Measurements from ENCODE around the gene NTNG2. TPM values are rescaled to one million over a fixed set of nuclear protein-coding genes. Genes with fewer than 3 reads are reported as not detected.

The NTNG2 gene
- total and polyA plus RNA-seq, 2 donors (not counting 1 experiment from before 2014, with no cell fraction given): 5.0 to 6.6 TPM

- H3K9ac ChIP-seq (ENCODE audit: low read length): no peak overlapping the region
- H3K4me1 Mint-ChIP-seq: no peaks in the 10 kb centered on the region
- H3K79me2 ChIP-seq (ENCODE audit: control insufficient read depth, insufficient read depth, low read length): no peaks in the 10 kb centered on the region
- H3K4me3 ChIP-seq (ENCODE audit: control extremely low read depth in 1 of 5, extremely low read depth in 1 of 5, insufficient read depth in 1 of 5, low read depth in 2 of 5, low read length in 4 of 5): no peak overlapping the region
- no peak for DNase-seq
- no peaks in the 10 kb centered on the region for H3K4me1 ChIP-seq (ENCODE audit: control insufficient read depth in 2 of 2, insufficient read depth in 2 of 2, low read length in 2 of 2)
- H4K20me1 ChIP-seq (ENCODE audit: control insufficient read depth, insufficient read depth, low read length, poor library complexity, severe bottlenecking): no peaks in the 10 kb centered on the region
- H2AFZ ChIP-seq (ENCODE audit: insufficient read depth, low read depth, low read length, poor library complexity, severe bottlenecking): no peak overlapping the region
- no peaks in the 10 kb centered on the region for H3K27me3 ChIP-seq (replicated peaks in 1 of 4; ENCODE audit: control extremely low read depth in 1 of 4, control insufficient read depth in 3 of 4, insufficient read depth in 4 of 4, low read length in 3 of 4)
- H3K27ac Mint-ChIP-seq: no peak overlapping the region
- intact Hi-C loops (cut with micrococcal nuclease): no loop called here
- no peaks in the 10 kb centered on the region for H3K36me3 ChIP-seq (replicated peaks in 1 of 2; ENCODE audit: control extremely low read depth in 1 of 2, control insufficient read depth in 1 of 2, extremely low read depth in 1 of 2, insufficient read depth in 2 of 2, low read length in 1 of 2)
- H3K9me3 ChIP-seq (ENCODE audit: control extremely low read depth in 1 of 3, control insufficient read depth in 2 of 3, insufficient read depth in 1 of 3, low read length in 2 of 3): peaks cover 0 to 14% (median 0%) of the 10 kb centered on the region in 3 donors
- no peaks in the 10 kb centered on the region for H3K9me3 Mint-ChIP-seq (ENCODE audit: insufficient read depth)
- ChIA-PET CTCF (no interaction called here), POLR2A (no interaction called here)
- TF ChIP-seq EZH2 (IDR thresholded peaks at IDR 0.05; ENCODE audit: borderline replicate concordance, insufficient read depth, low read depth, low read length, poor library complexity, severe bottlenecking) (no peak), CTCF (IDR thresholded peaks at IDR 0.05) (no peak)
- H3K27me3 Mint-ChIP-seq: peaks cover 6% of the 10 kb centered on the region
- H3K4me2 ChIP-seq (replicated peaks; ENCODE audit: low read depth, low read length, poor library complexity, severe bottlenecking): no peak overlapping the region
- 86% methylated on average over 7 of the region's 8 CpGs for WGBS (ENCODE audit: insufficient coverage)
- no peak for ATAC-seq (ENCODE audit: low read depth)
- no peak overlapping the region for H3K4me3 Mint-ChIP-seq
- H3K27ac ChIP-seq (ENCODE audit: low read length in 2 of 2): no peak overlapping the region
Observed at GRCh38 chr9:132194508-132194907, 32.6 kb downstream of the NTNG2 start.

- intact Hi-C loops (cut with micrococcal nuclease): no loop called here
- 98% methylated on average over 4 of the region's 6 CpGs for WGBS (ENCODE audit: insufficient coverage)
- H3K4me2 ChIP-seq (replicated peaks; ENCODE audit: low read depth, low read length, poor library complexity, severe bottlenecking): no peak overlapping the region
- no peak overlapping the region for H3K9ac ChIP-seq (ENCODE audit: low read length)
- H3K4me3 ChIP-seq (ENCODE audit: control extremely low read depth in 1 of 5, extremely low read depth in 1 of 5, insufficient read depth in 1 of 5, low read depth in 2 of 5, low read length in 4 of 5): no peak overlapping the region
- H4K20me1 ChIP-seq (ENCODE audit: control insufficient read depth, insufficient read depth, low read length, poor library complexity, severe bottlenecking): no peaks in the 10 kb centered on the region
- Mint-ChIP-seq H3K4me1 (no peaks in the 10 kb centered on the region), H3K27me3 (peaks cover 19% of the 10 kb centered on the region), H3K9me3 (ENCODE audit: insufficient read depth) (no peaks in the 10 kb centered on the region), H3K4me3 (no peak overlapping the region), H3K27ac (no peak overlapping the region)
- ATAC-seq (ENCODE audit: low read depth) (no peak), DNase-seq (no peak)
- no peaks in the 10 kb centered on the region for H3K4me1 ChIP-seq (ENCODE audit: control insufficient read depth in 2 of 2, insufficient read depth in 2 of 2, low read length in 2 of 2)
- ChIA-PET CTCF (no interaction called here), POLR2A (no interaction called here)
- TF ChIP-seq EZH2 (IDR thresholded peaks at IDR 0.05; ENCODE audit: borderline replicate concordance, insufficient read depth, low read depth, low read length, poor library complexity, severe bottlenecking): no peak
- no peak for TF ChIP-seq CTCF (IDR thresholded peaks at IDR 0.05)
- no peak overlapping the region for H2AFZ ChIP-seq (ENCODE audit: insufficient read depth, low read depth, low read length, poor library complexity, severe bottlenecking)
- peaks cover 0 to 18% (median 0%) of the 10 kb centered on the region in 3 donors for H3K9me3 ChIP-seq (ENCODE audit: control extremely low read depth in 1 of 3, control insufficient read depth in 2 of 3, insufficient read depth in 1 of 3, low read length in 2 of 3)
- peaks cover 0 to 14% (median 0%) of the 10 kb centered on the region in 4 experiments for H3K27me3 ChIP-seq (replicated peaks in 1 of 4; ENCODE audit: control extremely low read depth in 1 of 4, control insufficient read depth in 3 of 4, insufficient read depth in 4 of 4, low read length in 3 of 4)
- H3K36me3 ChIP-seq (replicated peaks in 1 of 2; ENCODE audit: control extremely low read depth in 1 of 2, control insufficient read depth in 1 of 2, extremely low read depth in 1 of 2, insufficient read depth in 2 of 2, low read length in 1 of 2): no peaks in the 10 kb centered on the region
- no peak overlapping the region for H3K27ac ChIP-seq (ENCODE audit: low read length in 2 of 2)
- no peaks in the 10 kb centered on the region for H3K79me2 ChIP-seq (ENCODE audit: control insufficient read depth, insufficient read depth, low read length)
Observed at GRCh38 chr9:132197315-132197714, 35.5 kb downstream of the NTNG2 start.
